BLaER1 (cell line): ENCODE measurements around the gene MUC20.

ENCODE experiments used
- H3K27ac ChIP-seq: shearing (Covaris generic); formaldehyde crosslinking; 2 replicates; pipeline ENCODE4 v1.8.1; 2022
- H3K27me3 ChIP-seq: shearing (Covaris generic); formaldehyde crosslinking; 2 replicates; pipeline ENCODE4 v1.8.1; 2022
- H3K36me3 ChIP-seq: shearing (Covaris generic); formaldehyde crosslinking; 2 replicates; pipeline ENCODE4 v1.8.1; 2022
- H3K4me1 ChIP-seq: shearing (Covaris generic); formaldehyde crosslinking; 2 replicates; pipeline ENCODE4 v1.8.1; 2022
- H3K4me2 ChIP-seq: shearing (Covaris generic); formaldehyde crosslinking; 2 replicates; pipeline ENCODE4 v1.8.1; 2022
- H3K4me3 ChIP-seq: shearing (Covaris generic); formaldehyde crosslinking; 2 replicates; pipeline ENCODE4 v1.8.1; 2022
- H3K9ac ChIP-seq: shearing (Covaris generic); formaldehyde crosslinking; 2 replicates; pipeline ENCODE4 v1.8.1; 2022
- H3K9me3 ChIP-seq: shearing (Covaris generic); formaldehyde crosslinking; 2 replicates; pipeline ENCODE4 v1.8.1; 2022
- H4K20me1 ChIP-seq: shearing (Covaris generic); formaldehyde crosslinking; 2 replicates; pipeline ENCODE4 v1.8.1; 2022
- Cebpa-rat ChIP-seq: shearing (Covaris generic); IDR thresholded peaks from 2 replicates; pipeline ENCODE4 v1.8.1; 2022

The MUC20 gene

DNA sequence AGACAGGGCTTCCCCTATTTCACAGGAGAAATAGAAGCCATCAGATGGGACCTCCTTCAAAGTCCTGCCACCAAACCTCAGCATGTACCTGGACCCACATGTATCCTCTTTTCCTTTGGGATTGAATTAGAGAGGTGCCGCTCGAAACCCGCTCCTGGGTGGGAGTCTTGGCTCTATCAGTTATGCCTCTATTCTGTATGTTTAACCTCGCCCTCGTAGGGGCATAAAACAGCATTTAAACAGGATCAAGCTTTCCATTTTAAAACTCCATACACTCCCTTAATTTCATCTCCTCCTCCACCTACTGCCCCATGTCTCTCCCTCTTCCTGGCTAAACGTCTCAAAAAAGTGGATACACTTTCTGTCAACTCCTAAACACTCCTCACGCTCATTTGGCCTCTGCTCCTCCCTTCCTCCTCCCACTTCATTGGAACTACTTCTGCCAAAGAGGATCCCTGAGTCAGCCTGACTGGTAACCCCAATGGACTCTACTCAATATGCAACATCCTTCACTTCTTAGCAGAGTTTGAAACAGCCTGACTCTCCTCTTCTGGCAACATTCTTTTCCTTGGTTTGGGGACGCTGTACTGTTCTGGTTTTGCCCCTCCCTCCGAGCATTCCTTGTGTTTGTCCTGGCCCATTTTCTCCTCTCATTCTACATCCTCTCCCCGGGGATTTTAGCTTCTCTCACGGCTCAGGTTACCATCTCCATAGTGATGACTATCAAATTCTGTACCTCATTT lies 23.0 kb upstream of the MUC20 start:
- H4K20me1 ChIP-seq = no peaks in the 10 kb centered on the region
- peaks cover 75% of the 10 kb centered on the region for H3K36me3 ChIP-seq
- H3K9me3 ChIP-seq = no peaks in the 10 kb centered on the region; the same call in 1 of the 2 replicates
- H3K4me1 ChIP-seq = no peaks in the 10 kb centered on the region
- no peaks in the 10 kb centered on the region for H3K27me3 ChIP-seq
- H3K27ac ChIP-seq = no peak overlapping the region
- H3K9ac ChIP-seq = no peak overlapping the region
- no peak for TF ChIP-seq Cebpa-rat
- H3K4me2 ChIP-seq = no peak overlapping the region
- H3K4me3 ChIP-seq = no peak overlapping the region

- H3K4me1 ChIP-seq = no peaks in the 10 kb centered on the region
- no peaks in the 10 kb centered on the region for H4K20me1 ChIP-seq
- no peak overlapping the region for H3K4me3 ChIP-seq
- H3K27ac ChIP-seq = no peak overlapping the region
- H3K9me3 ChIP-seq = no peaks in the 10 kb centered on the region; the same call in 1 of the 2 replicates
- H3K9ac ChIP-seq = no peak overlapping the region
- H3K4me2 ChIP-seq = no peak overlapping the region
- H3K27me3 ChIP-seq = no peaks in the 10 kb centered on the region
- no peak for TF ChIP-seq Cebpa-rat
- H3K36me3 ChIP-seq = peaks cover 69% of the 10 kb centered on the region
Observed at GRCh38 chr3:195698325-195698646, 22.5 kb upstream of the MUC20 start.

DNA sequence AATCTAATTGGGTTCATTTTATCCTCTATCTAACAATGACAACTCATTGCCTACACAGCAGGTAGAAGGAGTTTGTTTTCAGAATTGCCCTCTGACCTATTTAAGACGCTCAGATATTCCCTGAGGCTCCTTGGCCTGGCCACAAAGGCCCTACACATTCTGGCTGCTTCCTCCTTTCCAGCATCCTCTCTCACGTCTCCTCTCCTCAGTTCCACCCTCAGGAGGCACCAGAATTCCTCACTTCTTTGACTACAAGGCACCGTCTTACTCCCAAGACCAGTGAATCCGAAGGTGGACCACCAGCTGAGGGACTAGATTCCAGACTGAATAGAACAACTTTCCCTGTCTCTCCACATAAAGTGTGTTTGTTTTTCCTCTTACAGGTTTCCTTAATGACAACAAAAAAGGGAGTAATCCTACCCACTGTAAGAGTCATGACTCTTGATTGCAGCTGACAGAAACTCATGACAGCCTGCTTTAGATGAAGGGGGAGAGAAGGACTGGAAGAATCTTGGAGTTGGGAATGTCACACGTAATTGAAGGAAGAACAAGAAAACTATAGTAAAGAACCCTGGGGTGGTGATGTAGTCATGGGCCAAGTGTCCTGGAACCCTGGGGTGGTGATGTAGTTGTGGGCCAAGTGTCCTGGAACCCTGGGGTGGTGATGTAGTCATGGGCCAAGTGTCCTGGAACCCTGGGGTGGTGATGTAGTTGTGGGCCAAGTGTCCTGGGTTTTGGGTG lies 22.0 kb upstream of the MUC20 start:
- H3K4me1 ChIP-seq = no peaks in the 10 kb centered on the region
- no peak overlapping the region for H3K27ac ChIP-seq
- H3K36me3 ChIP-seq = peaks cover 64% of the 10 kb centered on the region
- no peak overlapping the region for H3K9ac ChIP-seq
- no peaks in the 10 kb centered on the region for H3K27me3 ChIP-seq
- no peak overlapping the region for H3K4me2 ChIP-seq
- no peaks in the 10 kb centered on the region for H4K20me1 ChIP-seq
- no peaks in the 10 kb centered on the region; the same call in 1 of the 2 replicates for H3K9me3 ChIP-seq
- TF ChIP-seq Cebpa-rat = no peak
- no peak overlapping the region for H3K4me3 ChIP-seq

GRCh38 chr3:195699388-195699771 lies 21.4 kb upstream of the MUC20 start:
- Histone ChIP-seq H3K36me3 (peaks cover 58% of the 10 kb centered on the region), H3K27ac (no peak overlapping the region)
- no peak for TF ChIP-seq Cebpa-rat

GRCh38 chr3:195699860-195700259 lies 20.9 kb upstream of the MUC20 start:
- Histone ChIP-seq H3K27me3 (no peaks in the 10 kb centered on the region), H3K4me1 (no peaks in the 10 kb centered on the region), H3K36me3 (peaks cover 54% of the 10 kb centered on the region), H3K9me3 (no peaks in the 10 kb centered on the region; the same call in 1 of the 2 replicates), H3K4me3 (no peak overlapping the region), H3K9ac (no peak overlapping the region), H4K20me1 (no peaks in the 10 kb centered on the region), H3K4me2 (no peak overlapping the region), H3K27ac (no peak overlapping the region)
- TF ChIP-seq Cebpa-rat = no peak

More at GRCh38 chr3:195699388-195699771, 21.4 kb upstream of the MUC20 start:
- H3K4me1 ChIP-seq = no peaks in the 10 kb centered on the region
- no peak overlapping the region for H3K9ac ChIP-seq
- no peaks in the 10 kb centered on the region; the same call in 1 of the 2 replicates for H3K9me3 ChIP-seq
- no peaks in the 10 kb centered on the region for H3K27me3 ChIP-seq
- H4K20me1 ChIP-seq = no peaks in the 10 kb centered on the region
- no peak overlapping the region for H3K4me3 ChIP-seq
- H3K4me2 ChIP-seq = no peak overlapping the region

GRCh38 chr3:195700319-195700718 lies 20.5 kb upstream of the MUC20 start:
- Histone ChIP-seq H3K36me3 (peaks cover 49% of the 10 kb centered on the region), H3K27ac (no peak overlapping the region), H3K9me3 (no peaks in the 10 kb centered on the region), H3K27me3 (no peaks in the 10 kb centered on the region), H3K4me2 (no peak overlapping the region), H3K9ac (no peak overlapping the region), H3K4me1 (no peaks in the 10 kb centered on the region), H3K4me3 (no peak overlapping the region), H4K20me1 (no peaks in the 10 kb centered on the region)
- no peak for TF ChIP-seq Cebpa-rat

DNA sequence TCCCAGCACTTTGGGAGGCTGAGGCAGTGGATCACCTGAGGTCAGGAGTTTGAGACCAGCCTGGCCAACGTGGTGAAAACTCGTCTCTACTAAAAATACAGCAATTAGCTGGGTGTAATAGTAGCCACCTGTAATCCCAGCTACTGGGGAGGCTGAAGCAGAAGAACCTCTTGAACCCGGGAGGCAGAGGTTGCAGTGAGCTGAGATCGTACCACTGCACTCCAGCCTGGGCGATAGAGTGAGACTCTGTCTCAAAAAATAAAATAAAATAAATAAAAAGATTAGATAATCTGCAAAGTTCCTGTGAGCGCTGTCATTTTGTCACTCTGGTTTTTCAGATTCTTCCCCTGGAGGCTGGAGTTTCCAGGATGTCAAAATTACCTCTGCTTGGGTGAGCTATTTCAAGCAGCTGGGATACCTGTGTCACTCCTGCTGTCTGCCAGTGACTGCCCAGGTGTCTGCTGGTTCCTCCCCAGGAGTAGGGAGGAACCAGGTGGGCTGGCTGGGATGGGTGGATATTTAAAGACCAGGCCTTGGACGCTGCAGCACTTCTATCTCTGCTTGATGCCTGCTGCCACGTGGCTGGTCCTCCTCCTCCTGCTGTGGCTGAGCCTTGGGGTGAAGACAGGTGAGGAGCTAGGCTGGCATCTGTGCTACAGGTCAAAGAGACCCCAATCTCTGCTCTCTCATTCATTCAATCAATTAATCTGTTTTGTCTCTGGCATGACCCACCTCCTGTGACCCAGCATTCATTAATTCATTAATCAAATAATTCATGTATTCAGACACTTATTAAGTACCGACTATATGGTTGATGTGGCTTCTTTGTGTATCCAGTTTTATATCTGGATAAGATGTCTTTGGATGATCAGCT lies 19.5 kb upstream of the MUC20 start:
- Histone ChIP-seq H3K36me3 (peaks cover 43% of the 10 kb centered on the region), H3K4me2 (no peak overlapping the region), H3K9me3 (no peaks in the 10 kb centered on the region), H3K4me1 (no peaks in the 10 kb centered on the region), H3K4me3 (no peak overlapping the region), H3K27ac (no peak overlapping the region), H3K27me3 (no peaks in the 10 kb centered on the region), H3K9ac (no peak overlapping the region), H4K20me1 (no peaks in the 10 kb centered on the region)
- no peak for TF ChIP-seq Cebpa-rat

DNA sequence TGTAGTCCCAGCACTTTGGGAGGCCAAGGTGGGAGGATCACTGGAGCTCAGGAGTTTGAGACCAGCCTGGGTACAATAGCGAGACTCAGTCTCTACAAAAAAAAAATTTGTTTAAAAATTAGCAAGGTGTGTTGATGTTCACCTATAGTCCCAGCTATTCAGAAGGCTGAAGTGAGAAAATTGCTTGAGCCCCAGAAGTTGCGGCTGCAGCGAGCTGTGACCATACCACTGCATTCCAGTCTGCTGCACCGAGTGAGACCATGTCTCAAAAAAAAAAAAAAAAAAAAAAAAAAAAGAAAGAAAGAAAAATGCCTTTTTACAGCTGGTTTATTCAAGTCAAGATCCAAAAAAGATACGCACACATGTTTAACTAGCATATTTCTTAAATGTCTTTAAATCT lies 17.0 kb upstream of the MUC20 start:
- H3K27ac ChIP-seq = no peak overlapping the region
- H4K20me1 ChIP-seq = no peaks in the 10 kb centered on the region
- H3K4me1 ChIP-seq = no peaks in the 10 kb centered on the region
- TF ChIP-seq Cebpa-rat = no peak
- no peak overlapping the region for H3K4me2 ChIP-seq
- H3K9ac ChIP-seq = no peak overlapping the region
- peaks cover 26% of the 10 kb centered on the region for H3K36me3 ChIP-seq
- no peaks in the 10 kb centered on the region for H3K27me3 ChIP-seq
- H3K4me3 ChIP-seq = no peak overlapping the region
- H3K9me3 ChIP-seq = no peaks in the 10 kb centered on the region

DNA sequence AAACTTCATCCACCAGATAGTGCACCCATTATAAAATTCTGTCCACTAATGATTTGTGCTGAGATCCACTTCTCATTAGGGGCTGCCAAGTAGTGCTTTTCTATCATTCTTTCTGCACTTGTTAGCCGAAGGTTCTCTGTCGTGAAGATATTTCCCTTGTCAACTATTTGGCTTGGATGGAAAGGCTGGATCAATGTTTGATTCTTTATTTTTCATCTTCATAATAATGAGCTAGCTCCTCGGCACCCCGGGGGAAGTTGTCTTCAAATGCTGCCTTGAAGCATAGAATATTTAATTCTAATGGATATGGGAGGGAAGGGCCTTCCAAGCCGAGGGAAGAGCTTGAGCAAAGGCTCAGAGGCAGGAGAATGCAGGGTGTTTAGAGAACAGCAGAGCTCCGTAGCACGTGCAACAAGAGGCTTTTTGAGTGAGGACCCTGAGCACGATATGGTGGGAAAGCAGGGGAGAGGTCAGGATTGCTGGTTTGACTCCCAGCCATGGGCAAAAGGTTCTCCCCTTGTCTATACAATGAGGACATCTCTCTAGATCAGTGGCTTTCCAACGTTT lies 16.3 kb upstream of the MUC20 start:
- Histone ChIP-seq H4K20me1 (no peaks in the 10 kb centered on the region), H3K27me3 (no peaks in the 10 kb centered on the region), H3K4me2 (no peak overlapping the region), H3K4me1 (no peaks in the 10 kb centered on the region), H3K9me3 (no peaks in the 10 kb centered on the region), H3K36me3 (peaks cover 28% of the 10 kb centered on the region; the same call in 1 of the 2 replicates), H3K4me3 (no peak overlapping the region), H3K27ac (no peak overlapping the region), H3K9ac (no peak overlapping the region)
- no peak for TF ChIP-seq Cebpa-rat
